GM21515 (cell line): Measurements from ENCODE around the gene LYPD6B.

Source experiments
- ATAC-seq: cut with Tn5 transposase; IDR thresholded peaks from one replicate; pipeline ENCODE4 v1.9.1; 2021; ENCODE audit not compliant: unreplicated experiment

LYPD6B gene

DNA sequence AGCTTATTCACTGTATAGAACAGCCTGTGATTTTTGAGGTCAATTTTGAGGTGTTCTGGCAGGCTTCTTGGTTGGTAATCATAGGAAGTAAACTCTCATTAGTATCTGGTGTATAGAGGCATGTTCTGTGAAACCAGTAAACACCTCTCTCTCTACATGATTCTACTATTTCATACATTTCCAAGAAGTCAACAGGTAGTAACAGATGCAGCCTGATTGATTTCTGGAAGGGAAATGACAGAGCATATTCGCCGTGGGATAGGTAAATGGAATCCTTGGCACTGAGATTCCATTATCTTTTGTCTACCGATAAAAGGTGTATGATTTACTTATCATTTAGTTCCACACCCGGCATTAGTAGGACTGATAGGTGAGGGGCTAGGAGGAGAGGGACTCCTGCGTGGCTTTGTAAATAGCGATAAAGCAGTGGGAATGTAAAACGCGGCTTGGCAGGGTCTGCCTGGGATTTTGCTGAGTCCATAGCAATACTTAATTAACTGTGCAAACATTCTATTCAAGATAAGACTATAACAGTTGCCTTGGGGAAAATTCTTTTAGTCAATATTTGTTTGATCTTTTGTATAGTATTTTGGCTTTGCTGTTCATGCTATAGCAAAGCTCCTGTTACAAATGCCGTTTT is 32.3 kb downstream of the LYPD6B start:
- no peak for ATAC-seq

- ATAC-seq, result no peak
Measured at GRCh38 chr2:149075105-149075504, 36.6 kb downstream of the LYPD6B start.

DNA sequence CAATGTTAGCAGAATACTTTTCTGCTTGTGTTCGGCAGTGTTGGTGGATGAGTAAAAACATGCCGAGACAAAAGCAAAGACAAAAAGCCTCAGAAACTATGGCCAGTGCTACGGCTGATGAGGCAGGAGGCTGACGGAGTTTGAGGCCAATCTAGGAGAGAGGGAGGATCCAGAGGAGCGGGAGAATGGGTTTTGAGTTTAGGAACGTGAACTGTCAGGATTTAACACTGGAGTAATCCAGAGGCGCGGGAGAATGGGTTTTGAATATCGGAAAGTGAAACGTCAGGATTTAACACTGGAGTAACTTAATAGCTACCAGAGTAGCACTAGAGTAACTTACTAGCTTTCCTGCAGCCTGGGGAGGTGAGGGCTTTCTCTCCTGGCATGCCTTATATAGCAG is 37.4 kb downstream of the LYPD6B start:
- no peak for ATAC-seq

DNA sequence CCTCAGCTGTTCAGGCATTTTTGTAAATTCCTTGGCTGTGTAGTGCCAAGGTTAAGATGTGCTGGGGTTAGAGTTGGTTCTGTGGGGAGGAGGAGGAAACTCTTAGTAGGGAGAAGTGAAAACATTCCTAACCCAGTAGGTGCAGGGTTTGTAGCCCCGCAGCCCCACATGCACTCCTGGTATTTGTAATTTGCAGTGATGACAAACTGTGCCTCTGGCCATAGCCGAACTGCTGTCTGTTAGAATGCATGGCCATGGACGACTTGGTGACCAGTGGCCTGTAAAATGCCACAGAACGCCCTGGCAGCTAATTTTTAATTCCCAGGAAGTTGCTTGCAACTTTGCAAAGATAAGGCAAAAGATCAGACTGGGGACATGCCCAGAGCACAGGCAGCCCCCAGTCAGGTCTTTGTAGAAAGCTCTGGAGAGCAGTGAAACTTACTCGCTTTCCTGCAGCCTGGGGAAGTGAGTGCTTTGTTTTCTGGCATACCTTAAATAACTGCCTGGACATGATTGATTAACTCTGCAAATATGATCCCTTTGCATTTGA is 38.4 kb downstream of the LYPD6B start:
- no peak for ATAC-seq

DNA sequence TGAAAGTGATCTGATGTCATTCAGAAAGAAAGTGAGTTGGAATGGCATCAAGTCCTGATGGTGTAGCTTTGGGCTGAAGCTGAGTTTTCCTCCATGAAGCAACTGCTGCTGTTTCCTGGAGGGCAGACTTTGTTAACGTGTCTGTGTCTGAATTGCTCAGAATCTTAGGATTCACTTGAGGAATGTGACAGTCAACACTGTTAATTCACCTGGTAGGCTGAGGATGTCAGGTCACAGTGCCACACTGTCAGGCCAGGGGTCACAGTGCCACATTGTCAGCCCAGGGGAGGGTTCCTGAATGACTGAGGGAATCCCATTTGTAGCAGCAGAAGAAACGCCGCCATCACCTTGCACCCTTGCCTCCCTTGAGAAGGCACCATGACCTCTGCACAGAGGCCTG is 39.4 kb downstream of the LYPD6B start:
- ATAC-seq, result no peak

GRCh38 chr2:149080099-149080498 is 41.6 kb downstream of the LYPD6B start:
- ATAC-seq, result no peak

GRCh38 chr2:149080971-149081370 is 42.5 kb downstream of the LYPD6B start:
- ATAC-seq, result no peak

DNA sequence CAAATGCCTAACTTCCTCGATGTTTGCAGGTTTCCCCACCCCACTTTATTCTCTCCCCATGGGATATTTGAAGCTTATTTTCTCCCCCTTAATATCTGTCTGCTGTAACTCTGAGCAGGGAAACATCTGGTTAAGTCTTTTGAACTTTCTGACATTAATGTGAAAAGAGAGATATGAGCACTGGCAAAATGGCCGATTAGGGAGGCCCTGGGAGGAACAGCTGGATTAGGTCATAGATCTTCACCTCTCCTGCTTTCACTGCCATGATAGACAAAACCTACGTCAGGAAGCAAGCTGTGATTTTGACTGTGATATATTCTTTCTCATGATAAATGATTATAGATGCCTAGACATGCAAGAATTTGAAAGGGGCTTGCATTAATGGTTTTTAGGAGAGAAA is 43.6 kb downstream of the LYPD6B start:
- no peak for ATAC-seq

- ATAC-seq, result no peak
Measured at GRCh38 chr2:149082735-149083134, 44.2 kb downstream of the LYPD6B start.

DNA sequence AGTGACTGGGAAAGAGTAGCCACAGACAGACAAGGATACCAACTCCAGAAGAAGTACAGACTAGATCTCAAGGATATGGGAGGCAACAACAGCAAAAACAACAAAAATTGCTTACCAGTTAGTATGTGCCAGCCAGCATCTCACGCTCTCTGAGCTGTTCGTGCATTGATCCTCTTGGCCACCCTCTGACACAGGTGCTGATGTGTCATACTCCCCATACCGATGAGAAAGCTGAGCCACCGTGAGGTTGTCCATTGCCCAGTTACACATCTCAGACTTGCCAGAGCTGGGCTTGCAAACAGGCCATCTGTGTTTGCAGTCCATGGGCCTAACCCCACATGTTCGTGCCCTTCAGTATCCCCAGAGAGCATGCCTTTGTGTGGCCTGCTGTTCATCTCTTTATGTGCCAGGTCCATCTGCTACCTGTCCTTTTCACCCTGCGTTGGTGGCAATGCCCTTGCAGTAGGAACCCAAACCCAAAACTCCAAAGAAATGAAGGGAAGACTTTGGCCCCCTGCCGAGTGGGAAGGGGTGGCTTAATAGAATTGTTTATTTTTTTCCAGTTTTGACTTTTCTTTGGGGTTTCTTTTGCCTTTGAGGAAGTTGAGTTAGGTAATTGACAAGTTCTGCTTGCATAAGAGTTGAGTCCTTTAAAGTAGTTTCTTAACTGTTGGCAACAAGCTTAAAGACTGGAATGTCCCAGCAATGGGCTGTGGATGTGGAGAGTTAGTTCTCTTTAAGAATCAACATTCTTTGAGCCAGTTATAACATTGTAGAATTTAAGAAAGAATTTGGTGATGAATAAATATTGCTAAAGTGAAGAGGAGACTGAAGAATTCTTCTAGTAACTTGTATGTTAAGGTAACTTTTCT is 46.7 kb downstream of the LYPD6B start:
- no peak for ATAC-seq

DNA sequence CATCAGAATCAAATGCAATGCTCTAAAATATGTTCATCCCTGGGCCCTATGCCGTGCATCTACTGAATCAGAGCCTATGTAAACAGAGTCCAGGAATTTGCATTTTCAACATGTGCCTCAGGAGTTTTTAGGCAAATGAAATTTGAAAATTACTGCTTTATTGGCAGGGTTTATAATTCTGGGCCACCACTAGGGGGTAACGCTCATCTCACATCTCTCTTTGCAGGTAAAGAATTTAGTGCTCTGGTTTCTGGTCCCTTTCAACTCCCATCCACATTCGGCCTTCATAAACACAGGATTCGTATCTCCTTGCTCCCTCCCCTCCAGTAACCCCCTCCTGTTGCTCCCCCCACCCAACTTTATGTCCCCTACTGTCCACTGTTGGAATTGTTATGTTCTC is 49.3 kb downstream of the LYPD6B start:
- ATAC-seq, result no peak

GRCh38 chr2:149089068-149089467 is 50.6 kb downstream of the LYPD6B start:
- no peak for ATAC-seq

- no peak for ATAC-seq
Measured at GRCh38 chr2:149090706-149091105, 52.2 kb downstream of the LYPD6B start.

DNA sequence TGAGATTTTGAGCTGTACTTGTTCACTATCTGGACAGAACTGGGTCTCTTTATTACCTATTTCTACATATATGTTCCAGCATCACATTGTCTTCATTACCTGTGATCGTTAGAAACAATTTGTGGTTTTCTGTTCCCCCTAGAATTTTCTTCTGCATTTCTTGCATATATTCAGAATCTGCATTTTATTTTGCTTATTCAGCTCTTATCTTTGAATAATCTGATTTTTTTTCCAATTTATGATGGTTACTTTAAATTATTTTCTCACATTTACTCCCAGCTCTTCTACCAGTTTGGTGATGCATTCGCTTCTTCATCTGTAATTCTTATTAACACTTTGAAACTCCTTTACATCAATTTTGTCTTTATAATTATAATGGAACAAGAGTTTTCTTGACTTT is 55.1 kb downstream of the LYPD6B start:
- ATAC-seq, result no peak

DNA sequence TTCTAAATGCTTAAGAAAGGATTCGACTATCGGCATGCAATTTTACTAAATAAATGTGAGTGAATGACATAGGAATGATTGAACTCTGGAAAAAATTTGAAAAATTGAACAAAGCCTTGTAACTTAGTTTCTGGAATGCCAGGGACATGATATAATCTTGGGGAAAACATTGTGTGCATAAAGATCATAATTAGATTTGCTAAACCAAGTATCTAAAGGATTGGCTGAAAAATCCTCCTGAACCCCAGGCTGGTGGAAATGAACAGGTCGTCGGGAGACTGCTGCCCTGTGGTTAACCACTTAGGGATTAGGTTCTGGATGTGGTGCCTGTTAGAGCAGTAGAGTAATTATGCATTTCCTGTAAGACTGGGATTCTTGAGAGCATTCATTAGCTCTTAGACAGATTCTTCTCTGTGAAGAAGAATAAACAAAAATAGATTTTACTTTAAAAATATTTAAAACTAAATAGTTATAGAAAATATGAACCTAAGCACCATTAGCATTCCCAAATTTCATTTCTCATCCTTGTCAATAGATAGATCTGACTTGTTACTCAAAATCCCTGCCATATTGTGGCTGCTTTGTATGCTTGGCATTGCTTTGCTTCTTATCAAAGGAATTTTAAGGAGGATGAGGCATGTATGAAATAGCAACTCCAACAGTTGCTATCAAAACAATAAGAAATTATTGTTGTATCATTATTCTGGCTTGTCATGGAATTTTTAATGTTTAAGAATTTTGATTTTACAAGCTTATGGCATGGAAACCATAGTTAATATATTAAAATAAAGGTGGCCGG is 55.9 kb downstream of the LYPD6B start:
- ATAC-seq, result no peak

DNA sequence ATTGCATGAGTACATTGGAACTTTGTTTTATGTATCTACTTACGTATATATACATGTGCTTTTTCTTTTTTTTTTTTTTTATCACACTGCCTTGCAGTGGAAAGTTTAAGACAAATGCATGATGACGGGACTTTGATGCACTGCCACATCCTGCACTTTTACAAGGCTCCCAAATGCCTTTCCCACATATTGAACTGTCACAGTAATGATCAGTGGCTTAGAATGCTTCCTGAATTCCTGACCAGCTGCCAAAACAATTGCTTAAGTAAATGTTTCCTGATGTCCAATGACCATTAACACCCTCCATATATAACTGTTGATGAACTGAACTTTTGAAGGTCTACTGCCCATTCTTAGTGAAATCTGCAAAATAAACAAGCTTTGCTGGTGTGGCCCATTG is 60.2 kb downstream of the LYPD6B start:
- no peak for ATAC-seq

DNA sequence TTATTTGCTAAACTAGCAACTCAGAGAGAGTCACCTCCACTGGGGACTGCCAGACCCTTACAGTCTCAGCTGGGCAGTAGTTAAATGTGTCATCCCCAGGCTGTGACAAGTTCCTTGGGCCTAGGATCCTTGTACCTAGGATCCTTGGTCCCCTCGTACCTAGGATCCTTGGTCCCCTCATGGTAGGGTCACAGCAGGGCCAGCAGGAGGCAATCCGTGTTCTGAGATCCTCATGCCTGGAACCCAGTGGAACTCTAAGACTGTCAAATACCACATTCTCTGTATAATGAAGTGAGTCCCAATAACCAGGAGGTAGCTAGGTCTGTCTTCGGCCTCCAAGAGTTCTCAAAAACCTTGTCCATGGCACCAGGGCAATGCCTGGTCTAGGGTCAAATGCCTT is 60.8 kb downstream of the LYPD6B start:
- no peak for ATAC-seq

DNA sequence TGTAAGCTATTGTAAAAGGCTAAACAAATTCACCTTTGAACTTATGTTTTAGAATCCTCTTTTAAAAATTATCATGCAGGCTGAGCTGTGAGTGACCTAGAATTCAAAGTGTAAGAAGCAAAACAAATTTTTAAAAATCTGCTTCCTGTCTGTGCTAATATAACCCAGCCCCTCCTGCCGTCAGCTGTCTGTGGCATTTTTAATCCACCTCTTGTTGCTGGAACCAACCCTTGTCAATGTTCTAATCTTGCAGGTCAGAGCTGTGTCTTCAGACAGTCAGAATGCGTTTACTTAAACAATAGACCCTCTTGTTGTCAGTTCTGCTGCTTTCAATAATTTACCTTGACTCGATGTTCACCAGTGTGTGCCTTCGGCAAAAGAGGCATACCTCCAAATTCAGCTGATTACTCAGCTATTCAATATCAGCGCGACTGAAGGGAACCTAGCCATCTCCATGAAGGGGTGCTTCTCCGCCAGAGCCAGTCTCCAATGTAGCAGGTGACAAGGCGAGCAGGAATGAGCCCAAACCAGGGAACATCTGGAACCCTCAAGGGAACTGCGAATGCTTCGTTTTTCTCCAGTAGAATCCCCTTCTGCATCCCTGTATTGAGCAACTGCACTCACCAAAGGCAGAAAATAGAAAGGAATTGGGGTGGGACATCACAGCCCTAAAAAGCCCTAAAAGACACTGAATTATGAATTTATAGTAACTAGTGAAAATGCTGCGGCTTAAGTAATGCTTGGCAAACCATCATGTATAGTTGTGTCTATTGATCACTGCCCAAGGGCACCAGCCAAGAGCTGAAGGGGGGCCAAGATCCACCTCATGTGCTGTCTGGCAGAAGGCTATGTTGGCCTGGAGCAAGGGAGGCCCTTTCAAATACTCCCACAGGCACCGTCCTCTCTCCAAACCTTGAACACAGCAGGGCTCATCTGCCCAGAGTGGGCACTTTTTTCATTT is 62.5 kb downstream of the LYPD6B start:
- ATAC-seq, result no peak

DNA sequence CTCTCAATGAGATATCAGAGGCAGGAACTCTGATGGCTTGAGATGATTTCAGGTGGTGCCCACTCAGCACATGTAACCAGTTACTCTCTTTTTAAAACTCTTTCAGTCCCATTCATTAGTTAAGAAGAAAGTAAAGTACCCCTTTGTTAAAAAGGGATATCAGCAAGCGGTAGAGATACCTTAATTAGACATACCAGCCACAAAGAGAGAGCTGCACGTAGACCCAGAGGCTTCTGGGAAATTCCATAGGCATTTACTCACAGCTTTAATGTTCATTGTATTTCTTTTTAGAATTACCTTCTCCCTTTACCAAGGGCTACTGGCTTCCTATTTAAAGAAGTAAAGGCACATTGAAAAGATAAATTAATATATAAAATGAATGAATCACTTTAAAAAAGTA is 63.3 kb downstream of the LYPD6B start:
- ATAC-seq, result no peak

DNA sequence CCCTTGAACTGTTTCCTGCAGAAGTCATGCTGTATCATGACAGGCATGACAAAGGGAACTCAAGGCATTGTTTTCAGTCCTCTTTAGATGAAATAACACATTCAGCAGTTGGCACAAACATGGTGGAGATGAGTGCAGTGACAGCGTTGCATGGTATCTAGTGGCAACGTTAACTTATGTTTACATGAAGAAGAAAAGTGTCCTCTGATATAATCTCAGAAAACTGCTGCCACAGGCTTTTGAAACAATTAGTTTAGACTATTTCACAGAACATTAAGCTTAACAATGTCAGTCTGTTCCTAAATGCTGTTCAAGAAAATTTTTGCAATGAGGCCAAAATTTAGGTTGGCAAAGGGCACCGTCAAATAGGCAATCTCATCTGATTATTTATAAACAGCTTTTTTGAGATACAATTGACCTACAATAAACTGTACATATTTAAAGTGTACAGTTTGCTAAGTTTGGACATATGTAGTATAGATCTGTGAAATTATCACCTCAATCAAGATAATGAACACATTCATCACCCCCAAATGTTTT is 64.7 kb downstream of the LYPD6B start:
- no peak for ATAC-seq
